HCT116 (cell line): ENCODE data around the gene STRN.

ENCODE experiments used
- CEBPB ChIP-seq: IDR thresholded peaks from 2 replicates; pipeline ENCODE4 v1.6.1; 2012; ENCODE audit warnings: low read depth
- POLR2A ChIP-seq: IDR thresholded peaks from 2 replicates; pipeline ENCODE4 v1.7.0; 2011; ENCODE audit warnings: borderline replicate concordance; ENCODE audit not compliant: insufficient read depth, insufficient read length; ENCODE audit errors: extremely low read depth
- POLR2AphosphoS5 ChIP-seq: IDR thresholded peaks from 2 replicates; pipeline ENCODE4 v1.6.1; 2011; ENCODE audit warnings: mild to moderate bottlenecking, low read depth, low read length, moderate library complexity
- TF ChIP-seq, protein P1 (sequence below), 3 experiments: fragments of 200-600 bp in 1 of 3; sonication (generic) in 1 of 3; IDR thresholded peaks in 2 of 3; conservative IDR thresholded peaks in 1 of 3; 2 replicates each; pipeline ENCODE4 v1.5.1; 2012 to 2017; ENCODE audit warnings: low read depth in 2 of 3, low read length in 2 of 3, antibody characterized with exemption in 1 of 3, borderline replicate concordance in 1 of 3, control low read depth in 1 of 3, mild to moderate bottlenecking in 1 of 3, mixed read lengths in 1 of 3, mixed run types in 1 of 3, moderate library complexity in 1 of 3; ENCODE audit not compliant: insufficient read depth in 1 of 3
- TF ChIP-seq, protein P2 (sequence below): IDR thresholded peaks from 2 replicates; pipeline ENCODE4 v1.6.1; 2012

DNA sequence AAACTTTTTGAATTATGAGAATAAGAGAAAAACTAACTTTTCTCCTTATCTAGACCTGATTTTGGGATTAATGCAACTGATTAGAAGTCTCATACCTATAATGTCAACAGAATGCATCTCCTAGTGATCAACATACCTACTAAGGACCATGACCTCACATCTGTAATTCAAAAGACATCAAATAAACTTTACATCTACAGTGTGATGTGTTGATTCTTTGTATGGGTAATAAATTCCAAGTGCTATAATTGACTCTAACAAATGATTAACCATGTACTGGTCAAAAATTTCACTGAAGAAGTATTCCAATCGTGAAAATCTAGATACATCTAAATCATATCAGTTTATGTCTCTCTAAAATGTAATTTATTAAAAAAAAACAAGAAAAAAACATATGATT lies 84.5 kb downstream of the STRN start:
- TF ChIP-seq, protein P1, sequence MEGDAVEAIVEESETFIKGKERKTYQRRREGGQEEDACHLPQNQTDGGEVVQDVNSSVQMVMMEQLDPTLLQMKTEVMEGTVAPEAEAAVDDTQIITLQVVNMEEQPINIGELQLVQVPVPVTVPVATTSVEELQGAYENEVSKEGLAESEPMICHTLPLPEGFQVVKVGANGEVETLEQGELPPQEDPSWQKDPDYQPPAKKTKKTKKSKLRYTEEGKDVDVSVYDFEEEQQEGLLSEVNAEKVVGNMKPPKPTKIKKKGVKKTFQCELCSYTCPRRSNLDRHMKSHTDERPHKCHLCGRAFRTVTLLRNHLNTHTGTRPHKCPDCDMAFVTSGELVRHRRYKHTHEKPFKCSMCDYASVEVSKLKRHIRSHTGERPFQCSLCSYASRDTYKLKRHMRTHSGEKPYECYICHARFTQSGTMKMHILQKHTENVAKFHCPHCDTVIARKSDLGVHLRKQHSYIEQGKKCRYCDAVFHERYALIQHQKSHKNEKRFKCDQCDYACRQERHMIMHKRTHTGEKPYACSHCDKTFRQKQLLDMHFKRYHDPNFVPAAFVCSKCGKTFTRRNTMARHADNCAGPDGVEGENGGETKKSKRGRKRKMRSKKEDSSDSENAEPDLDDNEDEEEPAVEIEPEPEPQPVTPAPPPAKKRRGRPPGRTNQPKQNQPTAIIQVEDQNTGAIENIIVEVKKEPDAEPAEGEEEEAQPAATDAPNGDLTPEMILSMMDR (IDR thresholded peaks at IDR 0.05 in 2 of 3, conservative IDR thresholded peaks at IDR 0.05 in 1 of 3; ENCODE audit: borderline replicate concordance in 1 of 3, insufficient read depth in 1 of 3, low read depth in 2 of 3, low read length in 2 of 3), result no peak
- TF ChIP-seq POLR2A (no peak), CEBPB (no peak), POLR2AphosphoS5 (no peak)
- TF ChIP-seq, protein P2, sequence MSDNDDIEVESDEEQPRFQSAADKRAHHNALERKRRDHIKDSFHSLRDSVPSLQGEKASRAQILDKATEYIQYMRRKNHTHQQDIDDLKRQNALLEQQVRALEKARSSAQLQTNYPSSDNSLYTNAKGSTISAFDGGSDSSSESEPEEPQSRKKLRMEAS, result no peak
